Esophagus muscularis mucosa (tissue), 4 donors: Measurements from ENCODE around the gene HDAC5. TPM values are rescaled to one million over a fixed set of nuclear protein-coding genes. Genes with fewer than 3 reads are reported as not detected.
"Not testable (repeated sequence)": the region's sequence is repeated elsewhere in the genome, so short reads cannot be mapped to it uniquely, and the experiment has no call there.

ENCODE experiments used
- DNase-seq: peaks from one replicate; pipeline ENCODE4 v3.0.0-alpha.2; 2017; ENCODE audit errors: extremely low spot score
- H3K27ac ChIP-seq, 4 donors: fragments of 200-600 bp; sonication (generic); replicated peaks in 1 of 4; 1 replicate in 3 of 4; 2 replicates in 1 of 4; pipeline ENCODE4 v1.5.1; 2016 to 2019; ENCODE audit warnings: mild to moderate bottlenecking in 1 of 4
- H3K27me3 ChIP-seq, 4 donors: fragments of 200-600 bp; sonication (generic); one replicate each; pipeline versions ENCODE4 v1.5.1 to v1.6.0; 2016 to 2019
- H3K36me3 ChIP-seq, 4 donors: fragments of 200-600 bp; sonication (generic); one replicate each; pipeline ENCODE4 v1.5.1; 2016 to 2019
- H3K4me1 ChIP-seq, 4 donors: fragments of 200-600 bp; sonication (generic); one replicate each; pipeline ENCODE4 v1.5.1; 2016 to 2019
- H3K4me3 ChIP-seq, 4 donors: fragments of 200-600 bp; sonication (generic); 1 replicate in 2 of 4; 2 replicates in 2 of 4; pipeline ENCODE4 v1.5.1; 2016 to 2019; ENCODE audit warnings: mild to moderate bottlenecking in 4 of 4, moderate library complexity in 1 of 4
- H3K9me3 ChIP-seq, 4 donors: fragments of 200-600 bp; sonication (generic); 1 replicate in 3 of 4; 2 replicates in 1 of 4; pipeline ENCODE4 v1.5.1; 2016 to 2019
- EP300 ChIP-seq: sonication (generic); formaldehyde crosslinking; IDR thresholded peaks from one replicate; pipeline ENCODE4 v1.6.1; 2017; ENCODE audit warnings: antibody characterized with exemption
- POLR2A ChIP-seq: fragments of 450-650 bp; IDR thresholded peaks from one replicate; pipeline ENCODE4 v1.6.1; 2017; ENCODE audit warnings: antibody characterized with exemption, moderate library complexity, mild to moderate bottlenecking, low read depth
- POLR2AphosphoS5 ChIP-seq, 2 donors: sonication (generic); formaldehyde crosslinking; IDR thresholded peaks; one replicate each; pipeline ENCODE4 v1.6.1; 2017; ENCODE audit warnings: antibody characterized with exemption in 2 of 2
- WGBS: methylation state at CpG from one replicate; pipeline ENCODE4 v1.1.5; 2018; 5-methylcytosine and 5-hydroxymethylcytosine counted together
- intact Hi-C: fragments of 100-400 bp; cut with DNase I; formaldehyde crosslinking; loops from one replicate; pipeline ENCODE4 v1.15.1; 2023
- total RNA-seq, 4 donors: library from RNA; depleted of rRNA; stranded (reverse); fragments of >200 nt; gene quantifications; one replicate each; pipeline versions ENCODE4 v1.1.0 to v1.2.1, GENCODE V29; 2016
- TF ChIP-seq, protein P1 (sequence below), 3 experiments: fragments of 200-600 bp in 2 of 3; fragments of 450-650 bp in 1 of 3; sonication (generic) in 2 of 3; IDR thresholded peaks; one replicate each; pipeline ENCODE4 v1.5.1; 2017 to 2019; ENCODE audit warnings: antibody characterized with exemption in 3 of 3, mild to moderate bottlenecking in 2 of 3, moderate library complexity in 1 of 3

Gene HDAC5
- total RNA-seq, 4 donors from 2014 or later = 75.6 to 237 (median 130) TPM

DNA sequence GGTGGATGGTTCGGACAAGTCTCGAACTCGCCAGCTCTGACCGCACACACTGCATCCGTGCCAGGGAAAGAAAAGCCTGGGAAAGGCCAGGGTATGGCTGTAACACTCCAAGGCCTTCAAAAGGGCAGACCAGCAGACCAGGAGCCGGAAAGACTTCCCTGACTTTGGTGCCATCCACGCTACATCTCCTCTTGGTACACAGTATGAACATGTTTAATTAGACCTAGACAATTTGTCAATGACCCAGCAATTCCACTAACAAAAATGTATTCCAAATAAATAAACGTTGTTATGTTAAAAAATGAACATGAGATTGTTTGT lies 637 bp upstream of the HDAC5 start:
- H3K4me3 ChIP-seq = peak overlapping the region; percentile 80 to 100 (median 99)
- H3K27ac ChIP-seq = peak overlapping the region; percentile 96 to 99 (median 98)
- 2% methylated on average over 4 of the region's 8 CpGs for WGBS
- peaks cover 43 to 51% (median 48%) of the 10 kb centered on the region in 4 donors for H3K4me1 ChIP-seq
- no peaks in the 10 kb centered on the region for H3K9me3 ChIP-seq
- TF ChIP-seq POLR2A (no peak), POLR2AphosphoS5 (IDR thresholded peaks at IDR 0.05) (no peak), EP300 (no peak)
- TF ChIP-seq, protein P1, sequence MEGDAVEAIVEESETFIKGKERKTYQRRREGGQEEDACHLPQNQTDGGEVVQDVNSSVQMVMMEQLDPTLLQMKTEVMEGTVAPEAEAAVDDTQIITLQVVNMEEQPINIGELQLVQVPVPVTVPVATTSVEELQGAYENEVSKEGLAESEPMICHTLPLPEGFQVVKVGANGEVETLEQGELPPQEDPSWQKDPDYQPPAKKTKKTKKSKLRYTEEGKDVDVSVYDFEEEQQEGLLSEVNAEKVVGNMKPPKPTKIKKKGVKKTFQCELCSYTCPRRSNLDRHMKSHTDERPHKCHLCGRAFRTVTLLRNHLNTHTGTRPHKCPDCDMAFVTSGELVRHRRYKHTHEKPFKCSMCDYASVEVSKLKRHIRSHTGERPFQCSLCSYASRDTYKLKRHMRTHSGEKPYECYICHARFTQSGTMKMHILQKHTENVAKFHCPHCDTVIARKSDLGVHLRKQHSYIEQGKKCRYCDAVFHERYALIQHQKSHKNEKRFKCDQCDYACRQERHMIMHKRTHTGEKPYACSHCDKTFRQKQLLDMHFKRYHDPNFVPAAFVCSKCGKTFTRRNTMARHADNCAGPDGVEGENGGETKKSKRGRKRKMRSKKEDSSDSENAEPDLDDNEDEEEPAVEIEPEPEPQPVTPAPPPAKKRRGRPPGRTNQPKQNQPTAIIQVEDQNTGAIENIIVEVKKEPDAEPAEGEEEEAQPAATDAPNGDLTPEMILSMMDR (IDR thresholded peaks at IDR 0.05) = no peak
- H3K36me3 ChIP-seq = no peaks in the 10 kb centered on the region
- no peak for DNase-seq
- H3K27me3 ChIP-seq = no peaks in the 10 kb centered on the region
- intact Hi-C loops = no loop called here

DNA sequence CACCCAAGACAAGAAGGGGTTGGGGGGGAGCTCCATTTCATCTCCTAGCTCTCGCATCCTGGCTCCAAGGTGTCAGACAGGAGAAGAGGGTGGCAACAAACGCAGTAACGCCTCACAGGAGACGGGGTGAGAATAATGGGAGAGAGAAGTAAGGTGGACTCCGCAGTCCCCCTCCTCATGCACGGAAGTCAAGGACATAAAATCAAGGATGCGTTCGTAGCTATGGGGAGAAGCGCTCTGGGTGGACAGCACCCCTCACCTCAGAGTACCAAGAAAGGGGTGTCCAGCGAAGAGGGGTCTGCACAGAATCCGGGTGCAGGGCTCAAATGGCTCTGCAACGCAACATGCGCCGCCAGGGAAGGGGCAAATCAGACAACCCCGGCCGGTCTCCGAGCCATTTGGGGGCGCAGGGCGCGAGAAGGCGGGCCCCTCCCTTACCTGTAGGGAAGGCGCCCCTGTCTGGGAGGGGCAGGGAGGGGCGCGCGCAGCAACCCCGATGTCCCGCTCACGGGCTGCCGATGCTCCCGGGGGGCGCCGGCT lies 555 bp downstream of the HDAC5 start:
- TF ChIP-seq EP300 (no peak), POLR2A (no peak), POLR2AphosphoS5 (IDR thresholded peaks at IDR 0.05) (no peak)
- TF ChIP-seq, protein P1 (IDR thresholded peaks at IDR 0.05) = no peak
- Histone ChIP-seq H3K9me3 (no peaks in the 10 kb centered on the region), H3K4me3 (peak overlapping the region; percentile 80 to 100 (median 99)), H3K27me3 (no peaks in the 10 kb centered on the region), H3K4me1 (peaks cover 54 to 63% (median 60%) of the 10 kb centered on the region in 4 donors), H3K36me3 (no peaks in the 10 kb centered on the region), H3K27ac (peak overlapping the region; percentile 96 to 99 (median 98))
- under 1% methylated on average over 27 of the region's 32 CpGs for WGBS
- intact Hi-C loops = no loop called here
- DNase-seq = no peak

DNA sequence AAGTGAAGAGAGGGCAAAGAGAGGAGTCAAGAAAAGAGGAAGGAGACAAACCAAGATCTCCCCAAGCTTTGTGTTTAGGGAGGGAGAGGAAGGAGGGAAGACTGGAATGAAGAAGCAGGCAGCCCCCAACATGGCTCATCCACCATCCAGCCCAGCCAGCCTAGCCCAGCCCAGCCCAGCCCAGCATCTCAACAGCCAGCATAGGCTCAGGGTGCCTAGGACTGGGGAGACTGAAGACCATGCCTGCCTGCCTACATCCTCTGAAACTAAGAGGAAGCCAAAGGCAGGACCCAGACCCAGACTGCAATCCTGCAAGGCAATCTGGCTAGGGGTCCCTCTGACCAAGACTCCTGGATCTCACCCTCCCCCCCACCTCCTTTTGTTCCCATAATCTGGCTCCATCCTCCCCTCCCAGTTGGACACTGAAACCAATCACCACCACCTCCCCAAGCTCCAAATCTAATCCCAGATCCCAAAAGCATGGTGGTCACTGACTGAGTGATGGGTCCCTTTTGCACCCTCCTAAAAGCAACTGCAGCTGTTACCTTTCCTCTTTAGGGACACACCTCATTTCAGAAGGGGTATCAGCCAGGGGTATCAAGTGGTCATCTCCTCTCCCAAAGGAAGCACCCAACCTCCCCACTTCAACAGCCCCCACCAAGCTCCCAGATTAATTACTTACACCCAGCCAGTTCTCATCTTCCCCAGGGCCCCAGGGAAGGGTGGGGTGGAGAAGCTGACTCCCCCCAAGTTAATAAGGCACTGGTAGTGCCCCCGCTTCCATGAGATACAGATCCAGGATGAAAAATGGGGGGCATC lies 1.2 kb downstream of the HDAC5 start:
- no peak for DNase-seq
- TF ChIP-seq POLR2AphosphoS5 (IDR thresholded peaks at IDR 0.05) = no peak
- TF ChIP-seq POLR2A = no peak
- TF ChIP-seq EP300 = no peak
- TF ChIP-seq, protein P1 (IDR thresholded peaks at IDR 0.05) = no peak
- no peaks in the 10 kb centered on the region for H3K9me3 ChIP-seq
- intact Hi-C loops = no loop called here
- peaks cover 0 to 4% (median 3%) of the 10 kb centered on the region in 4 donors for H3K36me3 ChIP-seq
- no peaks in the 10 kb centered on the region for H3K27me3 ChIP-seq
- H3K4me3 ChIP-seq = peak overlapping the region; percentile 80 to 100 (median 99)
- 25% methylated on average over 1 of the region's 1 CpG for WGBS
- peak overlapping the region; percentile 96 to 99 (median 98) for H3K27ac ChIP-seq
- H3K4me1 ChIP-seq = peaks cover 54 to 67% (median 66%) of the 10 kb centered on the region in 4 donors

DNA sequence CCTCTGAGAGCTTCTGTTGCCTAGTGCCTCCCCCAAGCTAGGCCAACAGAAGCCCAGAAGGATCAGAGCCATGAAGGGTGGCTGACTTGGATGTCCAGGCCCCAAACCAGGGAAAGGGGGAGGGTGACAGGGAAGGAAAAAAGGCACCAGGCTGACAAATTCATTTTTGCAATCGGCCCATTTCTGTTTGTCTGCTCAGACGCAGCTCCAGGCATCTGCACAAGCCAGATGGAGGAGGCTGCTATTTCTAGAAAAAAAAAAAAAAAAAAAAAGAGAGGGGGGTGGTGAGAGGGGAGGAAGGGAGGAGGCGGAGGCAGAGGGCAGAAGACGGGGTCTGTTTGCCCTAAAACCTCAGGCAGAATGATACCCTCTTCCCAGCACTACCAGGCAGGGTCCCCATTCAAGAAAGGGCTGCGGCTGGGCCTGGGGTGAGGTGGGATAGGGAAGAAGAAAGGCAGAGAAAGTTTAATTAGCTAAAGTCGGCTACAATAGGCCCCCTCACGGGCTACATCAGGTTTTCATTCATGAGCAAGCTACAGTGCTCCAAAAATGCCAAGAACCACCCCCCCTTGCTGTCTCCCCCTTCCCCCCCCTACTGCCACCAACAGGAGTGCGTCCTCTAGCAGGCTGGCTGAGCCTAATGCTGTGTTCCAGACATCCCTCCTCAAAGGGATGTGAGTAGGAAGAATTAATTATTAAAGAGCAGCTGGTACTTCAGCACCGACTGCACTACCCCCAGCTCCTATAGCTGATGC lies 2.4 kb downstream of the HDAC5 start:
- intact Hi-C loops = no loop called here
- TF ChIP-seq, protein P1 (IDR thresholded peaks at IDR 0.05) = peak in 1 of 3 experiments; percentile 3
- TF ChIP-seq POLR2AphosphoS5 (IDR thresholded peaks at IDR 0.05) = no peak
- Histone ChIP-seq H3K9me3 (no peaks in the 10 kb centered on the region), H3K4me3 (peak overlapping the region; percentile 80 to 100 (median 99)), H3K4me1 (peaks cover 55 to 77% (median 71%) of the 10 kb centered on the region in 4 donors), H3K27me3 (no peaks in the 10 kb centered on the region), H3K36me3 (peaks cover 7 to 15% (median 15%) of the 10 kb centered on the region in 4 donors), H3K27ac (peak overlapping the region; percentile 96 to 99 (median 98))
- 43% methylated on average over 9 of the region's 9 CpGs for WGBS
- no peak for DNase-seq

DNA sequence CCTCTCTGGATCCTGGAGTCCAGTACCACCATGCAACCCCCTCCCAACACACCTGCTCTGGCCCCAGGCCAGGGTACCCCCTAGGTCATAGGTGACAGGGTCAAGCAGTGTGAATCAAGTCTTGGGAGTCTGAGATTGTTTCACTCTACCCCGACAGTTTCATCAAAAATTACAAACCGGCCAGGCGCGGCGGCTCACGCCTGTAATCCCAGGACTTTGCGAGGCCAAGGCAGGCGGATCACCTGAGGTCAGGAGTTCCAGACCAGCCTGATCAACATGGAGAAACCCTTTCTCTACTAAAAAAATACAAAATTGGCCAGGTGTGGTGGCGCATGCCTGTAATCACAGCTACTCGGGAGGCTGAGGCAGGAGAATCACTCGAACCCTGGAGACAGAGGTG lies 3.2 kb downstream of the HDAC5 start:
- Histone ChIP-seq H3K27ac (peak overlapping the region in 2 of 4 donors; percentile 96 to 99), H3K4me1 (peaks cover 62 to 84% (median 78%) of the 10 kb centered on the region in 4 donors), H3K36me3 (peaks cover 7 to 21% (median 20%) of the 10 kb centered on the region in 4 donors)
- 97% methylated on average over 11 of the region's 11 CpGs for WGBS
- DNase-seq, H3K27me3 ChIP-seq, H3K9me3 ChIP-seq, H3K4me3 ChIP-seq, intact Hi-C loops: not testable (repeated sequence)
